Left ventricle myocardium superior (tissue), 1 donor: ENCODE results near the gene MAP2K7. TPM values are rescaled to one million over a fixed set of nuclear protein-coding genes. Genes with fewer than 3 reads are reported as not detected.
"Not testable (repeated sequence)": the region's sequence is repeated elsewhere in the genome, so short reads cannot be mapped to it uniquely, and the experiment has no call there.

Experiments
- ATAC-seq: fragments of 200-7000 bp; cut with Tn5 transposase; one replicate; pipeline ENCODE4 v1.9.1; 2020; ENCODE audit warnings: mild to moderate bottlenecking, moderate library complexity
- DNase-seq: peaks from one replicate; pipeline ENCODE4 v3.0.0-alpha.2; 2020
- intact Hi-C: fragments of 100-400 bp; cut with micrococcal nuclease; formaldehyde crosslinking; loops from one replicate; pipeline ENCODE4 v1.11.0; 2022
- total RNA-seq: library from RNA; stranded (reverse); fragmentation: NEBNext Ultra II Directional; extraction: Animal tissue kit (Norgen Biotek cat#: 25700); gene quantifications from one replicate; pipeline ENCODE4 v1.2.1, GENCODE V29; 2021
- donor health status: DM: no; HTN: yes; CAD: no; lungs with severe emphysema.

The MAP2K7 gene
- total RNA-seq, 1 donor from 2014 or later = 30.4 TPM

DNA sequence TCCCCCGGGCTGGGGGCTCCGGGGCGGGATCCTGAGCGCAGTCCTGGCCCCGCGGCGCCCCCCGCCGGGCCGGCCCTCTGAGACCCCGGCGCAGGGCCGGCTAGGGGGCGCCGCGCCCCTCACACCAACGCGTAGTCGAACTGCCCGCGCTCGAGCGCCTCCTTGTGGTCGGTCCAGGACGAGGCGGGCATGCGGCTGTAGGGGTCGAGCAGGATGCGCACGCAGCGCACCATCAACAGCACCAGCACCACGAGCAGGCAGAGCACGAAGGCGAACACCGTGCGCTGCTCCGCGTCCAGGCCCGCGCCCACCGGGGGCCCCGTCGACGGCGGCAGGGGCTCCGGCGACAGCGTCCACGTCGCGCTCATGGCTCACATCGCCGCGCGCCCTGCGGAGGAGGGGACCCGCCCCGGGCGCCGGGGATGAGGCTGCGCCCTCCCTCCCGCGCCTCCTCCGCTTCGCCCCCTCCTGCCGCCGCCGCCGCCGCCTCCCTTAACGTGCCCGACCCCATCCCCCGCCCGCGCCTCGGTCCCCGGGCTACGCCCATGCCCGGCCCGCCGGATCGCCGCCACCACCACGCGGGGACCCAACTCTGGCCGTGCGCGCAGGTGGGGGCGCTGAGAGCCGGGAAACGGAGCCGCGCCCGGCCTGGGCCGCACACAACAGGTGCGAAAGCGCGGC is 21.6 kb downstream of the MAP2K7 start:
- intact Hi-C loops = no loop called here
- ATAC-seq (no peak), DNase-seq (peak; percentile 81)

DNA sequence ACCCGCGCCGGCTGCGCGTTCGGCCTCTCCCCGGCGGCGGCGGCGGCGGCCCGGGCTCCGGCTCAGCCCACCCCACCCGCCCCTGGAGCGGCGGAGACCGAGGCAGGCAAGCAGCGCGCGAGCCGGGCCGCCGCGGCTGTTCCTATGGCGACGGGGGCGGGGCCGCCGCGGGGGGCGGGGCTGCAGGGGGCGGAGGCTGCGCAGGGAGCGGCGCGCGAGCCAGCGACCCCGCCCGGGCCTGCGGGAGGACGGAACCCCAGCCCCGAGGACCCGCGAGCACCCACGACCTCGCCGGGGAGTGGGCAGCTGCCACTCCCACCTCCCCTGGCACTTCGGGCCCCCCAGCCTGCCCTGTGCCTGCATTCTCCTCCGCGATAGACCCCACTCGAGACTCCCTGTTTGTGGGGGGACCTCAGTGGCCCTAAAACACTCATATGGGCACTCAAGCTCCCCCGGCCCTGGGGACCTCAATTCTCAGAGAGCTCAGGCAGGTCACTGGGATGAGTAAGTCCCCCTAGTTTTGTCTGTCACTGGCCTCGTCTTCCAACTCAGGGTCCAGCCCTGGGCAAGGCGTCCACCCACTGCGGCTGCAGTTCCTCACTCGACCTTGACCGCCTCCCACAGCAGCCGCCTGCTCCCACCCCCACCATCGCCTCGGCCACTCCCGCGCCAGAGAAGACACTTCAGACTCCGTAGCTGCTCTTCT is 22.5 kb downstream of the MAP2K7 start, which contains the start of gene CTXN1:
Gene CTXN1, minus strand, starts transcription at position 115 of the 706 bp plus-strand sequence. CDS start 597 bp downstream, outside the sequence.
- intact Hi-C loops = no loop called here
- DNase-seq (peak; percentile 85), ATAC-seq (peak; percentile 46)

DNA sequence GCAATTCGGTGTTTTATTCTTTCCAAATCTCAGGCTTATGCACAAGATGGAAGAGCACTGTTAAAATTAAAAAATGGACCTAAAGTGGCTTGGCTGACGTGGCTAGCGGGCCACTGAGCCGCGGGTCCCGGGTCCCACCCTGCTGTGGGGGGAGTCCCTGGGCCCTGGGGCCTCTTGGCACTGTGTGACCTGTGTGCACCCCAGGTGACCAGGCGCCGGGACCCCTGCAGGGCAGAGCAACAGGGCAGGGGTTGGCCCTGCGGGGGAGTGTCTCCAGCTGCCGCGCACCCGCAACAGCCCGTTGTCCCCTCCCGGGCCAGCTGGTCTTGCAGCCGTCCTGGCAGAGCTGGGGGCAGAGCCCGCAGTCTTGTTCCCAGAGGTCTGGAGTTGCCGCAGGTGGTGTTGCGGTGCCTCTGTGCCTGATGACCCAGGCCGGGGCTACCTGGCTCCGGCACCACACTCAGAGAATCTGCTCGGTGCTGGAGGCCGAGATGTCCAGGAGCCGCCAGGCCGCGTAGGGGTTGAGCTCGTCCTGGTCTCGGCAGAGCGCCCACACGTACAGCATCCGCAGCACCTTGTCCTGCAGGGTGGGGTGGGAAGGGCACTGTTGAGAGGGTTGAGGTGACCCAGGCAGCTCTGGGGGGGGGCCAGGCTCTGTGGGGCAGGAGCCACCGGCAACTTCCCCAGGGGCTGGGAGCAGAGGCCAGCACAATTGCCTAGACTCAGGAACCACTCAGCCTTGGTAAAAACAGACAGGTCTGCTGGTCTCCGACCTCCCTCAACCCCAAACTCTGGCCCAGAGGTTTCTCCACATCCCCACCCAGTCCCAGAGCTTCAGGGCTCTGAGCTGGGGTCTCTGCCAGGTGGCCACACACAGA is 23.3 kb downstream of the MAP2K7 start:
- peak; percentile 2 for ATAC-seq
- intact Hi-C loops = no loop called here
- DNase-seq = peak; percentile 31

DNA sequence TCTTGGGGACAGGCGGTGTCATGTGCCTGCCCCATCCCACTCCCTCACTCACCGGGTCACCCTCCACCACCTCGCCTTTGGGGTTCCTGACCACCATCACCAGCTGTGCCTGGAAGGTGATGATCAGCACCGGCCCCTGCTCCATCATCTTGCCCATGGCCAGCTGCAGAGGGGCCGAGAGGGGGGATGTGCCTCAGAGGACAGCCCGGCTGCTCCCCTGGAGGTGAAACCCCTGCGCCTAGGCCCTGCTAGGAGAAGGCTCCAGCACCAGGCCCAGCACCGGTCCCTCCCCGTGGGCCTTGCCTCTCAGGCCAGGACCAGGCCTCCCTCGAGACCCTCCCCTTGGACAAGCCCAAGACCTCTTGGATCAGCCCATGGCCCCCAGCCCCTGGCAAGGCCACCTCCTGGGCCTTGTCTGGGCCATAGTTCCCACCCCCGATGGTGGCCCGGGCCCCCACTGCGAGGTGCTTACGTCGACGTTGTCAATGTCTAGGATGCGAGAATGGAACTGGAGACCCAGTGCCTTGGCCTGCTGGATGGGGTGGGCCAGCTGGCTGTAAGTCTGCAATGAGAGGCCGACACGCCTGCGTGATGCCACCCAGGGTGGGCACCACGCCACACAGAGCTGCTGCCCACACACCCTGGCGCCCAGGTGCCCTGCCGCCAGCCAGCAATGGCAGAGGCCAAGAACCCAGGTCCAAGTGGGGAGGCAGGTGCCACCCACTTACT is 24.1 kb downstream of the MAP2K7 start:
- peak; percentile 55 for DNase-seq
- intact Hi-C loops = no loop called here
- peak; percentile 25 for ATAC-seq

DNA sequence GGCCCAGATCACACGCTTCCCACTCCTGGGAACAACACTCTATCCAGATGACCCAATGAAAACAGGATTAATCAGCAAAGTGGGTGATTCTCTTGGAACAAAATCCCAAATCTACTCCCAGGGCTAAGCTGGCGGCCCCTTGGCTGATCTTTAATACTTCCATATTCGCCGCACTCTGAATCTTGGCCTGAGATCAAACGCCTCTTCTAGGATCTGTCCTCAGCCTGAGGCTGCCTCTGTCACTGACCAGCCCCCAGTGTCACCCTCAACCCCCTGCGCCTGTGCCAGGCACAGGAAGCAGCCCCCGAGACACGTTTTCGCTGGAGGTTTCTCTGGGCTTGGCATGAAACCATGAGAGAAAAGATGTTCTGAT is 24.6 kb downstream of the MAP2K7 start:
- peak; percentile 31 for ATAC-seq
- DNase-seq = peak; percentile 33
- intact Hi-C loops = no loop called here

DNA sequence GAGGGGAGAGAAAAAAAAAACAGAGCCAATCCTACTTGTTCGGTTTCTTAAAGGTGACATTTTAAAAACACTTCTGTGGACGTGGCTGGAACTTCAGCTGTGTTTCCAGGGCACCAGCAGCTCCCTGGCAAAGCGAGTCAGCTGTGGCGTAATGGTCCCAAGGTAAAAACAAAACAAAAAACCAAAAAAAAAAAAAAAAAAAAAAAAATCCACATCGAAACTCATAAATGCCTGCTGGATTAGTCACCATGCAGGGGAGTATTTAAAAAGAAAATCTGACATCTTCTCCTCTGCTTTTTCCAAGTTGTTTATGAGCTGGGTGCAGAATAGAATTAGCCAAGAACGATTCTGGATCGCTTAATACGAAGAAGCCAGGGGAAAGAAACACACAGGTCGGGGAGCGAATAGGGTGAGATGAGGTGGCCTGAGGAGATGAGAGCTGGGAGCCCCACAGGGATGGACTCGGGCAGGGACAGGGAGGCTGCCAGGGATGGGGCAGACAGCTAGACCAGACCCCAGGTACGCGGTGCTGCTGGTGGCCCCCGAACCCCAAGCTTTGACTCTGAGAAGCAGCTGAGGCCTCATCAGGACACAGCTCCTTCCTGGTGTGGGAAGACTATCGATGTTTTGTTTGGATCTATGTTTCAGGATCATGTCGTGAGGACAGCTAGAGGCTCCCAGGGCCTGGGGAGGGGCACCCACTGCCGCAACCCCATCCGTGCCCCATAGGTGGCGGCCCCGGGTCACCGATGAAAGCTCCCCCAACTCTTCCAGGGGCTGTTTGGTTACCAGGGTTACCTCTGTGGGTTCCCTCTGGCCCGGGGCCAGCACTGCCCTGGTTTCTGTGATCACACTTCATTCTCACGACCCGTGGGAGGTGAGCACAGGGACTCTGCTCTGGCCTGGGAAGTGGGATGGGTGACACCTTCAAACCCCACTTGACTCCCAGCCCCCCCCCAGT is 25.3 kb downstream of the MAP2K7 start:
- no peak for ATAC-seq
- intact Hi-C loops = no loop called here
- DNase-seq = peak; percentile 64

DNA sequence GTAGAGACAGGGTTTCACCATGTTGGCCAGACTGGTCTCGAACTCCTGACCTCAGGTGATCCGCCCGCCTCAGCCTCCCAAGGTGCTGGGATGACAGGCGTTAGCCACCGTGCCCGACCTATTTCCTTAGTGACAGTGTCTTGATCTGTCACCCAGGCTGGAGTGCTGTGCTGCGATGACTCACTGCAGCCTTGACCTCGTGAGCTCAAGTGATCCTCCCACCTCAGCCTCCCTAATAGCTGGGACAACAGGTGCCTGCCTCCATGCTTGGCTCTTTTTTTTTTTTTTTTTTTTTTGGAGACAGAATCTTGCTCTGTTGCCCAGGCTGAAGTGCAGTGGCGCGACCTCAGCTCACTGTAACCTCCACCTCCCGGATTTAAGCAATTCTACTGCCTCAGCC is 26.4 kb downstream of the MAP2K7 start:
- DNase-seq, ATAC-seq, intact Hi-C loops: not testable (repeated sequence)

DNA sequence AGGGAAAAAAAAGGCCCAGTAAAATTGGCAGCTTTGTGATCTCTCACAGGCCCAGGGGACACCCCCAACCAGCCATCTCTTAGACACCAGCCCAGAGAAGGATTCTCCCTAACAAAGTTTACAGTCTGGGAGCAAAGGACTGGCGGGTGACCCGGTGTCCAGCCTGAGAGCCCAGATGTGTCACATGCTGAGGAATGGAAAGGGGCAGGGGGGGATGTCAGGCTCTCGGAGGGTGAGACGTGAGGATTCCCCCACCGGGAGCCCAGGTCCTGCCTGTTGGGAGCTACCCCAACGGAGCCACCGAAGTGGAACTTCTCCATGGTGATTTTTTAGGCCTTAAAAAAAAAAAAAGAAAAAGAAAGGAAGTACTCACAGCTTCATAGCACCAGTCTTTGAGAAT is 27.1 kb downstream of the MAP2K7 start:
- ATAC-seq = no peak
- DNase-seq = no peak
- intact Hi-C loops = no loop called here

DNA sequence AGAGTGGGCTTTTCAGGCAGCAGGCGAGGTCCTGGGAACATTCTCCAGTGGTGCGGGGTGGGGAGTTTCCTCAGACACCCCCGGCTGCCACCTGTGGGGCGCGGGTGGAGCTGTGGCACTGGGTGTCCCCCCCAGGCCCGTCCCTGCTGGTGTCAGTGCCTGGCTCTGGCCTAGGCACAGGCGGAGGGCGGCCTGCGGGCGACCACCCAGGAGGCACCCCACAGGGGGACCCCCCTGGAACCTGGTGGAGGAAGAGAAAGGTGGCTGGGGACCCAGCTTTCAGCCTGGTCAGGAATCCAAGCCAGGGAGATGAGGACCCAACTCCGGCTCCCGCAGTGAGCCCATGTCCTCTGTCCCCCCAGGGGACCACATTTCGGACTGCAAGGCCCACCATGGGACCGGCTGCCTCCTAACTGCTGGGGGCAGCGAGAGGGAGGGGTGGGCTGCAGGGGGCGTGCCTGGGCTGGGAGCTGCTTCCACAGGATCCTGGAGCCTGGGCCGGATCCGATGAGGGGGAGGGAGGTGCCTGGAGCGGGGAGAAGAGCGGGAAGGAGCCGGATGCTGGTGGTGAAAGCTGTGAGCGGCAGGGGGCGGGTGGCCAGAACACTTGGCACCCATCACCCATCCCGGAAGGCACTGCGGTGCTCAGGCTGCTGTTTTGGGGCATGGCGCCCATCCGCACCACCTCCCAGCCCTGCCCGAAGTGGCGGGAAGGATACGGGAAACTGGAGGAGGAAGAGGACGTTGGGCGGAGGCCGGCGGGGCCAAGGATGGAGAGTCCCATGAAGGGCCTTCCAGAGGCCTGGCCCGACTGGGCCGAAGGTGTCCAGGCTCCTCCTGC is 27.8 kb downstream of the MAP2K7 start:
- peak; percentile 33 for DNase-seq
- ATAC-seq = no peak
- intact Hi-C loops = no loop called here

DNA sequence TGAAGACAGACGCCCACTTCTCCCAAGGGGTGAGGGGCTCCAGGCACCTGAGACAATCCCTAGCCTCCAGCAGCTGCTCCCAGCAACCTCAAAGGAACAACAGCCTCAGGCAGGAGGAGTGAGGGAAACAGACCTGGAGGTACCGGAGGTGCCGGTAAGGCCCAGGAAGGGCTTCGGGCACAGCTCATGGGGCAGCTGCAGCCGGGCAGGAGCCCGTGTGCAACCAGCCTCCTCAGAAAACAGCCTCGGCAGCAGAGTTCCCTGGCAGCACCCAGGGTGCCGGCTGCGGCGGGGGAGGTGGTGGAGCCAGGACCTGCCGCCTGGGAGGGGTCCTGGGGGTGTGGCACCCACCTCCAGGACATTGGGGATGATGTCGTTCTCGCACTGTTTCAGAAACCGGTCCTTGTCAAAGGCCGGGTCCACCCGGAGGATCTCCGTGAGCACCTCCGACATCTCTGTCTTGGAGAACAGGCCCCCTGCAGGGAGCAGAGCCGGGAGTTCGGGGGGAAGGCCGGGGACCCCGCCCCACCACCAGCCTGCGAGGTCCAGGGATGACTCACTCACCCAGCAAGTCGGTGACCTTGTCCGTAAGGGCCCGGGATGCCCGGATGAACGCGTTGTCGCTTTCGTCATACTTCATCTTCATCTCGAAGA is 28.7 kb downstream of the MAP2K7 start:
- ATAC-seq = no peak
- no peak for DNase-seq
- intact Hi-C loops = no loop called here

DNA sequence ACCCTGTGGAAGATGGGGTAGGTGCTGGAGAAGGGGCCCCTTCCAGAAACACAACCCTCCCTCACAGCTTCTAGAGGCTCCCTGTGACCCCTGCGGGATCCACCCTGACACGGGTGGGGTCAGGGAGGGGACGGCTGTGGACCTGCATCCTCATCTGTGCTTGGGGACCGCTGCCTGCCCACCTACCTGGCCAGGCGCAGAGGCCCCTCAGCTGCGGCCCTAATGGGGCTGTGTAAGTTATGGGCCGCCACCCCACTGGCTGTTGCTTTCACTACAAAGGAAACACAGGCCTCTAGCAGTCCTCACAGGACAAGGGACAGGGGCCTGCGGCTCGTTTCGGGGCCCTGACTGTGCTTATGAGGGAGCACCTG is 29.2 kb downstream of the MAP2K7 start:
- intact Hi-C loops = no loop called here
- DNase-seq (no peak), ATAC-seq (no peak)

DNA sequence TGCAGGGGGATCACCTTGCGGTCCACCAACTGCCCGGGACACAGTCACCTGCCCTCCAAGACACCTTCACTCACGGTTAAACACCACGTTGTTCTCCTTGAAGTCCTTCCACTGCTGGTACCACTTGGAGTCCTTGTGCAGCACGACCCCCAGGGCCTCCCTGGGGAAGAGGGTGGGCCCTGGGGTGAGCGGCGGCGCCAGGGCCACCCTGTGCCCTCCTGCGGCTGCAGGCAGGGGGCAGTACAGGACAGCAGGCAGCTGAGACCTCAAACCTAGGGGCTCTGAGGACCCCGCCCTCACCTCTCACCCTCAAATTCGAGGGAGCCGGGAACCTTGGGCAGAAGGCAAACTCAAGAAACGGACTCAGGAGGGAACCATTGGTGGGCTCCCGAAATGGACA is 29.7 kb downstream of the MAP2K7 start:
- intact Hi-C loops = no loop called here
- ATAC-seq (no peak), DNase-seq (no peak)

DNA sequence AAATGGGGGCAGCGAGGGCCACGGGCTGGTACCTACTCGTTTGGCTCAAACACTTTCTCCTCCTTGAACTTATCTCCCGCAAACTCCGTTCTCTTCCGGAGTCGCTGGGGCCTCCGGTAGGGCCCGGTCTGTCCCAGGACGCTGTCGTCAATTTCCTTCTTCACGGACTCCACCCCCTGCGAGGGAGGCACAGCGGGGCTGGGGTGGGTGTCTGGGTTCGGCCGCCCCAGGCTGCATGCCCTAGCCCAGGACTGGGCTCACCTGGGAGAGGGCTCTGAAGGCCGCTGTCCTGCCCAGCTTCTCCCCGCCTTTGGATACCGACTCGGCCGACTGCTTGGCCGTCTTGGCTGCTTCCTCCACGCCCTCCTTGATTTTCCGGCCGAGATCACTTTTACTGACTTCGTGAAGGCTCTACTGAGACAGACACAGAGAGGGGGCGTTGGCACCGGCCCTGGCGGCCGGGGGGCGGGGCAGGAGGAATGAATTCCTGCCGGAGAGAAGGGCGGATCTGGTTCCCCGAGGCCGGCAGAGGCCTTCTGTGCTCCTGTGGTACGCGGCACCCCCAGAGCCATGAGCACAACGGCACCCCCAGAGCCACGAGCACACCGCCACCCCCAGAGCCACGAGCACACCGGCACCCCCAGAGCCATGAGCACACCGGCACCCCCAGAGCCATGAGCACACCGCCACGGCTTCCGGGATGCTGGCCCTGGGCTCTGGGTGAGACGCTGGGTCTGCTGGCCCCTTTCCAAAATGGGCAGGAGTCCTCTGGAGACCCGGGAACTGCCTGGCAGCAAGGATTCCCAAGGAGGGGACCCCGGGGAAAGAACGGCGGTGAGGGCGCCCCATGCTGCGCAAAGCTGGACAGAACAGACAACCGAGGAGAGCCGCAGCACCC is 30.4 kb downstream of the MAP2K7 start:
- DNase-seq = peak; percentile 34
- ATAC-seq = no peak
- intact Hi-C loops = no loop called here

DNA sequence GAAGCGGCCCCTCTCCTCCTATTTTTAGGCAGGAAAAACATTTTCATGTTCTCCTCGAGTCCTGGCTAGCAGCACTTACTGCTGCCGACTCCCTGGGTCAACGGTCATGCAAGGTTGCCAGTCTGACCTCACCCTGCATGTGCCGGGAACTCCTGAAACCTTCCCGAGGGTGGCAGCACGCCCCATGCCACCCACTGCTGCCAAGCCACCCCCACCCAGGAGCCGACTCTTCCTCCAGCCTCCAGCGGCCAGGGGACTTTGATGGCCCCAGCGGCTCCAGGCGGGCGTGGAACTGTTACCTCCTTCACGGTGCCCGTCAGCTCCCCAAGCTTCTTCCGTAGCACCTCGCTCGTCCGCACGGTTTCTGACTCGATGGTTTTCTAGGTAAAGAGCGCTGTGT is 31.1 kb downstream of the MAP2K7 start:
- DNase-seq = peak; percentile 23
- no peak for ATAC-seq
- intact Hi-C loops = no loop called here

DNA sequence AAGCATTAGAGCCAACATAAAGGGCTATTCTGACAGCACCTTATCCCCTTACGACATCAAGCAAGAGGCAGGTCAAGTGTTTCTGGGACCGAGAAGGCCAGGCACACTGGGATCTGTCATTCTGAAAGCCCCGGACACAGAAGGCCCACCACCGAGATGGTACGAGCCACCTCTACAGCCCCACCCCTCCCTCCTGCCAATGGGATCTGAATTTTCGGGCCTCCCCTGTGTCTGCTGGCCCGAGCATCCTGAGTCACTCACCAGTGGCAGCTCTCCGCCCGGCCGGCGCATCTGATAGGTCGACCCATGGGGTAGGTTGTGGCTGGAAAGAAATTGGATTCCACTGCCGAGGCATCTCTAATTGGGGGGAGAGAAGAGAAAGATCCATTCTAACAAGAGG is 37.2 kb downstream of the MAP2K7 start:
- ATAC-seq (no peak), DNase-seq (peak; percentile 27)
- intact Hi-C loops = loop anchor here (10.0 kb wide), 1 partner anchor 64 kb away; the partner anchor contains the start of gene ELAVL1
